Right lobe of liver (tissue), 6 donors: ENCODE measurements around the gene MYH14. TPM values are rescaled to one million over a fixed set of nuclear protein-coding genes. Genes with fewer than 3 reads are reported as not detected.

Experiments
- ATAC-seq, 4 donors: fragments of 200-7000 bp; cut with Tn5 transposase; one replicate each; pipeline ENCODE4 v1.9.1; 2020; ENCODE audit warnings: mild to moderate bottlenecking in 4 of 4, moderate library complexity in 4 of 4
- DNase-seq, 3 donors: peaks; one replicate each; pipeline ENCODE4 v3.0.0-alpha.2; 2020
- H3K27ac ChIP-seq, 3 donors: fragments of 200-600 bp; one replicate each; pipeline ENCODE4 v1.8.0; 2022
- H3K27me3 ChIP-seq, 2 donors: fragments of 200-600 bp; one replicate each; pipeline ENCODE4 v1.8.0; 2022
- H3K36me3 ChIP-seq, 4 donors: fragments of 200-600 bp; sonication (generic) in 1 of 4; one replicate each; pipeline versions ENCODE4 v1.5.1 to v1.8.0; 2017 to 2022; ENCODE audit warnings: control low read depth in 1 of 4
- H3K4me1 ChIP-seq, 4 donors: fragments of 200-600 bp; sonication (generic) in 1 of 4; one replicate each; pipeline versions ENCODE4 v1.5.1 to v1.8.0; 2017 to 2022; ENCODE audit warnings: control low read depth in 1 of 4
- H3K4me3 ChIP-seq, 3 donors: fragments of 200-600 bp; one replicate each; pipeline ENCODE4 v1.8.0; 2022
- H3K9me3 ChIP-seq, 4 donors: fragments of 200-600 bp; sonication (generic) in 1 of 4; one replicate each; pipeline versions ENCODE4 v1.5.1 to v1.8.0; 2017 to 2022; ENCODE audit warnings: control low read depth in 1 of 4
- POLR2A ChIP-seq: fragments of 450-650 bp; IDR thresholded peaks from one replicate; pipeline ENCODE4 v1.6.1; 2017; ENCODE audit warnings: antibody characterized with exemption, mild to moderate bottlenecking
- WGBS: methylation state at CpG from one replicate; pipeline ENCODE4 v1.1.6; 2018; ENCODE audit warnings: low coverage, low lambda C conversion rate; ENCODE audit not compliant: insufficient coverage; ENCODE audit errors: missing lambda C conversion rate; 5-methylcytosine and 5-hydroxymethylcytosine counted together
- intact Hi-C, 2 donors: fragments of 100-400 bp; cut with DNase I; formaldehyde crosslinking; loops; one replicate each; pipeline versions ENCODE4 v1.11.2 to v1.14.1; 2022
- total RNA-seq, 6 experiments: library from RNA; depleted of rRNA in 2 of 6; stranded (reverse); fragments of >200 nt in 2 of 6; fragmentation: NEBNext Ultra II Directional in 3 of 6; extraction: Animal tissue kit (Norgen Biotek cat#: 25700) in 3 of 6; gene quantifications; one replicate each; pipeline versions ENCODE4 v1.1.0 to v1.2.4, GENCODE V29; 2016 to 2023
- TF ChIP-seq, protein P1 (sequence below), 4 donors: fragments of 200-600 bp in 3 of 4; fragments of 450-650 bp in 1 of 4; IDR thresholded peaks; one replicate each; pipeline versions ENCODE4 v1.5.1 to v1.8.0; 2016 to 2022; ENCODE audit warnings: antibody characterized with exemption in 4 of 4, mild to moderate bottlenecking in 2 of 4
- donor health status: DM: no; HTN: yes; CAD: no.
- donor health status: DM: no; HTN: no; CAD: no.
- donor health status: DM: no; HTN: no; CAD: no.
- donor health status: DM: no; HTN: yes; CAD: no.
- donor health status: DM: no; HTN: yes; CAD: no.

MYH14 gene
- total RNA-seq, 6 experiments from 2014 or later = 49.1 to 89.0 (median 65.8) TPM

DNA sequence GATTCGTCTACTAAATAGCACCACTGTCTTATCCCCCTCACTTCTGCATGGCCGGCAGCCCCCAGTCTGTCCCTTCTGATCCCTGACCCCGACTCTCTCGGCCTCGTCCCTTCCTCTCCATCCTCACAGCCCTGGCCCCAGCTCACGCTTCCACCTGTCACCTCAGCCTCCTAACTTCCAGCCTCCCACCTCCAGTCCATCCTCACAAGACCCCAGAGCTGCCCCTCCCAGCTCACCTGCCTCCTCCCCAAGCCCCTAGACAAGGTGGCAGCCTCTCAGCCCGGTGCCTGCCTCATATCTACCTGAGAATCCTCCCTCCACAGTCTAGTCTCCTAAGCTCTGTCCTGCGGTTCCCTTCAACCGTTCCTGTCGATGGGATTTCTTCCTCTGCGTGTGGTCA is 115.7 kb downstream of the MYH14 start:
- DNase-seq = no peak
- WGBS = 87% methylated on average over 7 of the region's 11 CpGs
- Histone ChIP-seq H3K4me1 (no peaks in the 10 kb centered on the region), H3K4me3 (no peak overlapping the region), H3K27ac (no peak overlapping the region), H3K36me3 (no peaks in the 10 kb centered on the region), H3K9me3 (no peaks in the 10 kb centered on the region), H3K27me3 (no peaks in the 10 kb centered on the region)
- no peak for ATAC-seq
- intact Hi-C loops = loop anchor here in 1 of 2 donors (5.0 kb wide), 1 partner anchor 417 kb away; no protein-coding TSS in a partner anchor
- no peak for TF ChIP-seq POLR2A
- TF ChIP-seq, protein P1, sequence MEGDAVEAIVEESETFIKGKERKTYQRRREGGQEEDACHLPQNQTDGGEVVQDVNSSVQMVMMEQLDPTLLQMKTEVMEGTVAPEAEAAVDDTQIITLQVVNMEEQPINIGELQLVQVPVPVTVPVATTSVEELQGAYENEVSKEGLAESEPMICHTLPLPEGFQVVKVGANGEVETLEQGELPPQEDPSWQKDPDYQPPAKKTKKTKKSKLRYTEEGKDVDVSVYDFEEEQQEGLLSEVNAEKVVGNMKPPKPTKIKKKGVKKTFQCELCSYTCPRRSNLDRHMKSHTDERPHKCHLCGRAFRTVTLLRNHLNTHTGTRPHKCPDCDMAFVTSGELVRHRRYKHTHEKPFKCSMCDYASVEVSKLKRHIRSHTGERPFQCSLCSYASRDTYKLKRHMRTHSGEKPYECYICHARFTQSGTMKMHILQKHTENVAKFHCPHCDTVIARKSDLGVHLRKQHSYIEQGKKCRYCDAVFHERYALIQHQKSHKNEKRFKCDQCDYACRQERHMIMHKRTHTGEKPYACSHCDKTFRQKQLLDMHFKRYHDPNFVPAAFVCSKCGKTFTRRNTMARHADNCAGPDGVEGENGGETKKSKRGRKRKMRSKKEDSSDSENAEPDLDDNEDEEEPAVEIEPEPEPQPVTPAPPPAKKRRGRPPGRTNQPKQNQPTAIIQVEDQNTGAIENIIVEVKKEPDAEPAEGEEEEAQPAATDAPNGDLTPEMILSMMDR (IDR thresholded peaks at IDR 0.05) = no peak

DNA sequence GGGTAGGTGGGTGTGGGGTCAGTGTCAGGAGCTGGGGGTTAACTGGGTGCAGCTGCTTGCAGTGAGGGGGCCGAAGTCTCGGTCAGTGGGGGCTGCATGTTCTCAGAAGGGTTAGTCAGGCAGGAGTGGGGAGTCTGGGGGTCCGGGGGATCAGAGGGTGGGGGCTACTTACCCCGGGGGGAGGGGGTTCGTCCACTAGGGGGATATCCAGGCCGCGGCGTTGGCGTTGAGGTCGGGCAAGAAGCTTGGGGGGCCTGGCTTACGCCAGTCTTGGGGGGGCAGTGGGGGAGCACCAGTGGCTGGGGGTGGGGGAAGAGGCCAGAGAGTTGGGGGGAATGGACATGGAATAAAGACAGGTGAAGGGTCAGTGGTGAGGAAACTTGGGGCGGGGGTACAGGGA is 116.6 kb downstream of the MYH14 start:
- DNase-seq (no peak), ATAC-seq (no peak)
- no peaks in the 10 kb centered on the region for H3K27me3 ChIP-seq
- intact Hi-C loops = no loop called here
- H3K4me3 ChIP-seq = no peak overlapping the region
- H3K27ac ChIP-seq = no peak overlapping the region
- H3K4me1 ChIP-seq = peaks cover 0 to under 1% (median 0%) of the 10 kb centered on the region in 4 donors
- H3K36me3 ChIP-seq = no peaks in the 10 kb centered on the region
- no peaks in the 10 kb centered on the region for H3K9me3 ChIP-seq
- 84% methylated on average over 9 of the region's 12 CpGs for WGBS
- TF ChIP-seq, protein P1 (IDR thresholded peaks at IDR 0.05) = no peak
- no peak for TF ChIP-seq POLR2A

DNA sequence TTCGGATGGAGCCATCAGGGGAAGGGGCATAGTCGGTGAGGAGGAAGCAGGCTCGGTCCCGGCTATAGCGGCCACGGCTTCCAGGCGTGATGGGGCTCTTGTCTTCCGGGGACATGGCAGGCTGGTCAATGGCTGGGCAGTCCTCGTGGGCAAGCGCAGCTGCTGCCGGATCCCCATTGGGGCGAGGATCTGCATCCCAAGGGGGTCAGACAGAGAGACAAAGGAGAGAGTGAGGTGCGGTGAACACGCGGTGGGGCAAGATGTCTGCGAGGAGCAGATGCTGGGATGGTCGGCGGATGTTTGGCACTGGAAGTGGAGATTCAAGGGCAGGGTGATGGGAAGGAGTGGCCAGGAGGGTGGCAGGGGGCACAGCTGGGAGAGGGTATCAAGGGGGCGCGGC is 117.2 kb downstream of the MYH14 start:
- intact Hi-C loops = no loop called here
- Histone ChIP-seq H3K4me1 (peaks cover 0 to 5% (median under 1%) of the 10 kb centered on the region in 4 donors), H3K9me3 (no peaks in the 10 kb centered on the region), H3K36me3 (no peaks in the 10 kb centered on the region), H3K4me3 (no peak overlapping the region), H3K27me3 (no peaks in the 10 kb centered on the region), H3K27ac (no peak overlapping the region)
- TF ChIP-seq POLR2A = no peak
- TF ChIP-seq, protein P1 (IDR thresholded peaks at IDR 0.05) = no peak
- ATAC-seq (no peak), DNase-seq (no peak)
- WGBS = 89% methylated on average over 18 of the region's 20 CpGs

DNA sequence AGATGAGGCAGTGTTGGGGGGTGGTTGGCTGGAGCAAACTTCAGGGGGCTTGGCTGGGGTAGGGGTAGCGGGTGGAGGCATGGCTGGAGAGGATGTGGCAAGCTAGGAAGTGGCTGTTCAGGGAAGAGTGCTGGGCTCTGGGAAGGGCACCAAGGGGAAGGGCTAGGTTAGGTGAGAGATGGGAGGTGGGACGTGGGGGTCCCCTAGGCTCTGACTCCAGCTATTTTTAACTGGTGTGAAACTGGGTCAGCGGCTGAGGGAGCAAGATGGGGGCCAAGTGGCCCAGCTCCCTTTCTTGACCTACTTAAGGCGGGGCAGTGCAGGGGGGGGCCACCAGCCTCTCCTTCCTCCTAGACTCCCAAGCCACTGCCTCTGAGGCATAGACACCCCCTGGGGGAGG is 118.4 kb downstream of the MYH14 start:
- Histone ChIP-seq H3K4me1 (peaks cover 0 to 13% (median 3%) of the 10 kb centered on the region in 4 donors), H3K27me3 (no peaks in the 10 kb centered on the region), H3K9me3 (no peaks in the 10 kb centered on the region), H3K36me3 (no peaks in the 10 kb centered on the region), H3K27ac (no peak overlapping the region), H3K4me3 (no peak overlapping the region)
- intact Hi-C loops = no loop called here
- DNase-seq (no peak), ATAC-seq (no peak)
- 67% methylated on average over 1 of the region's 4 CpGs for WGBS
- no peak for TF ChIP-seq POLR2A
- TF ChIP-seq, protein P1 (IDR thresholded peaks at IDR 0.05) = no peak

DNA sequence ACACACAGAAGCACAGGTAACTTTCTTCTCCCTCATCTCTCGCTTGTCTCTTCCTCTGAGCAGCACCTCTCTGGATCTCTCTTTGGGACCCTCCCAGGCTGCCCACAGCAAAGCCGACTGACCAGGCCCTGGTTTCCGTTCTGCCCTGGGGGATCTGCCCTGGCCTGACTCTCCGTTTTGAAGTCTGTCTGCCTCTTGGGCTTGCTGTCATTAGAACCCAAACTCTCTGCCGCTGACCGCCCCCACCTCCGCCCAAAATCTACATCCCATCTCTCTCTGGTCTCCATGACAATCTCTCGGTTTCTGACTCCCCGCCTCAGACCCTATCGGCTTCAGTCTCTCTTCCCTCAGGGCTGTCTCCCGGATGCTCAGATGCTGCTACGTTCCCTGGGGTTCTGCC is 118.8 kb downstream of the MYH14 start:
- WGBS = 78% methylated on average over 9 of the region's 12 CpGs
- TF ChIP-seq, protein P1 (IDR thresholded peaks at IDR 0.05) = no peak
- TF ChIP-seq POLR2A = no peak
- Histone ChIP-seq H3K9me3 (no peaks in the 10 kb centered on the region), H3K27me3 (no peaks in the 10 kb centered on the region), H3K4me3 (no peak overlapping the region), H3K27ac (no peak overlapping the region), H3K4me1 (peaks cover 0 to 13% (median 3%) of the 10 kb centered on the region in 4 donors), H3K36me3 (no peaks in the 10 kb centered on the region)
- DNase-seq = no peak
- intact Hi-C loops = no loop called here
- no peak for ATAC-seq
